Nephron (organoid): Measurements from ENCODE around the gene EMC9.

Experiments
- H3K27ac Mint-ChIP-seq, 3 experiments: 2 replicates each; pipeline ENCODE4 v1.8.0; 2020; ENCODE audit warnings: mixed read lengths in 3 of 3, mild to moderate bottlenecking in 2 of 3, moderate library complexity in 1 of 3
- H3K27me3 Mint-ChIP-seq: 2 replicates; pipeline ENCODE4 v1.8.0; 2021; ENCODE audit warnings: low read depth, mild to moderate bottlenecking, moderate library complexity, mixed read lengths
- H3K36me3 Mint-ChIP-seq: 2 replicates; pipeline ENCODE4 v1.8.0; 2020; ENCODE audit warnings: low read depth, mixed read lengths
- H3K4me1 Mint-ChIP-seq: 2 replicates; pipeline ENCODE4 v1.8.0; 2020; ENCODE audit warnings: mixed read lengths
- H3K4me3 Mint-ChIP-seq, 3 experiments: 2 replicates each; pipeline ENCODE4 v1.8.0; 2020; ENCODE audit warnings: mild to moderate bottlenecking in 3 of 3, mixed read lengths in 3 of 3, moderate library complexity in 2 of 3
- H3K9me3 Mint-ChIP-seq: 2 replicates; pipeline ENCODE4 v1.8.0; 2020; ENCODE audit warnings: mixed read lengths
- TF ChIP-seq, protein P1 (sequence below), 3 experiments: fragments of 200-600 bp; sonication (generic); IDR thresholded peaks; one replicate each; pipeline ENCODE4 v1.5.0; 2021; ENCODE audit warnings: antibody characterized with exemption in 3 of 3; ENCODE audit not compliant: unreplicated experiment in 3 of 3

EMC9 gene

DNA sequence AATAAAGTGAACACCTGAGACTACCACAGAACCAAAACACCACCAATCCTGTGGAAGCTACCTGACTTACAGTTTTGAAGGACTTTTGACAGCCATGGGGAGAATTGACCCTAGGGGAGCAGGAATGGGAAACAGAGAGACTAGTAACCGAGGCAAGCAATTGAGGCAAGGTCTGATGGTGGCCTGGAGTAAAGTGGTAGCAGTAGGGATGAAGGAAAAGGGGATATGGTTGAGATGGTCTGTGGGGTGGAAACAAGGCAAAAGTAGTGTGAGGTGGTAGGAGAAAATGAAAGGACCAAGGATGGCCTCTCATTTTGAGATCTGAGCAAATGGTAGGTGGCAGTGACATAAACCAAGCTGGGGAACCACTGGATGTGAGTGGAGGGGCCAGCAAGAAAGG lies 15.4 kb upstream of the EMC9 start:
- H3K4me1 Mint-ChIP-seq = peaks cover 10% of the 10 kb centered on the region
- no peaks in the 10 kb centered on the region for H3K27me3 Mint-ChIP-seq
- no peaks in the 10 kb centered on the region for H3K9me3 Mint-ChIP-seq
- no peak overlapping the region for H3K4me3 Mint-ChIP-seq
- no peak overlapping the region for H3K27ac Mint-ChIP-seq
- TF ChIP-seq, protein P1, sequence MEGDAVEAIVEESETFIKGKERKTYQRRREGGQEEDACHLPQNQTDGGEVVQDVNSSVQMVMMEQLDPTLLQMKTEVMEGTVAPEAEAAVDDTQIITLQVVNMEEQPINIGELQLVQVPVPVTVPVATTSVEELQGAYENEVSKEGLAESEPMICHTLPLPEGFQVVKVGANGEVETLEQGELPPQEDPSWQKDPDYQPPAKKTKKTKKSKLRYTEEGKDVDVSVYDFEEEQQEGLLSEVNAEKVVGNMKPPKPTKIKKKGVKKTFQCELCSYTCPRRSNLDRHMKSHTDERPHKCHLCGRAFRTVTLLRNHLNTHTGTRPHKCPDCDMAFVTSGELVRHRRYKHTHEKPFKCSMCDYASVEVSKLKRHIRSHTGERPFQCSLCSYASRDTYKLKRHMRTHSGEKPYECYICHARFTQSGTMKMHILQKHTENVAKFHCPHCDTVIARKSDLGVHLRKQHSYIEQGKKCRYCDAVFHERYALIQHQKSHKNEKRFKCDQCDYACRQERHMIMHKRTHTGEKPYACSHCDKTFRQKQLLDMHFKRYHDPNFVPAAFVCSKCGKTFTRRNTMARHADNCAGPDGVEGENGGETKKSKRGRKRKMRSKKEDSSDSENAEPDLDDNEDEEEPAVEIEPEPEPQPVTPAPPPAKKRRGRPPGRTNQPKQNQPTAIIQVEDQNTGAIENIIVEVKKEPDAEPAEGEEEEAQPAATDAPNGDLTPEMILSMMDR (IDR thresholded peaks at IDR 0.05; ENCODE audit: unreplicated experiment in 3 of 3) = no peak
- peaks cover 51% of the 10 kb centered on the region for H3K36me3 Mint-ChIP-seq

DNA sequence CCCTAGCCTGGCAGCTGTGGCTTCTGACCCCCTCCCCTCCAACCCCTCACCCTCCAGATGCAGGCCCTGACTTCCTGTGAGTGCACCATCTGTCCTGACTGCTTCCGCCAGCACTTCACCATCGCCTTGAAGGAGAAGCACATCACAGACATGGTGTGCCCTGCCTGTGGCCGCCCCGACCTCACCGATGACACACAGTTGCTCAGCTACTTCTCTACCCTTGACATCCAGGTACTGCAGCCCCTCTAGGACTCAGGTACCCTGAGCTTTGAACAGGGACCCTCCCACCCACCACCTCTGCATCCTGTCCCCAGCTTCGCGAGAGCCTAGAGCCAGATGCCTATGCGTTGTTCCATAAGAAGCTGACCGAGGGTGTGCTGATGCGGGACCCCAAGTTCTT lies 13.7 kb upstream of the EMC9 start:
- Mint-ChIP-seq H3K4me1 (no peaks in the 10 kb centered on the region), H3K27ac (no peak overlapping the region), H3K4me3 (no peak overlapping the region), H3K9me3 (no peaks in the 10 kb centered on the region), H3K36me3 (peaks cover 53% of the 10 kb centered on the region), H3K27me3 (no peaks in the 10 kb centered on the region)
- TF ChIP-seq, protein P1 (IDR thresholded peaks at IDR 0.05; ENCODE audit: unreplicated experiment in 3 of 3) = no peak

DNA sequence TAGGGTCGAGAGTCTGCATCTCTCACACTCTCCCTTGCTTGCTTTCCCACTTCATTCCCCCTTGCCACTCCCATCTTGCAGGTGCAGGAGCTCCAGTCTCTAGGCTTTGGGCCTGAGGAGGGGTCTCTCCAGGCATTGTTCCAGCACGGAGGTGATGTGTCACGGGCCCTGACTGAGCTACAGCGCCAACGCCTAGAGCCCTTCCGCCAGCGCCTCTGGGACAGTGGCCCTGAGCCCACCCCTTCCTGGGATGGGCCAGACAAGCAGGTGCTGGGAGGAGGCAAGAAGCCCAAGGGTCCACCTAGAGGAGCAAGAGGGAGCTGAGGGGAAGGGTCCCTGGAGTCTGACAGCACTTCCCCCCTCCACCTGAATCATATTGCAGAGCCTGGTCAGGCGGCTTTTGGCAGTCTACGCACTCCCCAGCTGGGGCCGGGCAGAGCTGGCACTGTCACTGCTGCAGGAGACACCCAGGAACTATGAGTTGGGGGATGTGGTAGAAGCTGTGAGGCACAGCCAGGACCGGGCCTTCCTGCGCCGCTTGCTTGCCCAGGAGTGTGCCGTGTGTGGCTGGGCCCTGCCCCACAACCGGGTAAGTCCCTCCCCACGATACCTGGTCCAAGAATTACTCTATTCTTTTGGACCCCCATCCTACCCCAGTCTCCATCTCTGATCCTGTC lies 10.2 kb upstream of the EMC9 start:
- H3K4me3 Mint-ChIP-seq = peak overlapping the region; percentile 21 to 62 (median 52)
- peaks cover 40% of the 10 kb centered on the region for H3K36me3 Mint-ChIP-seq
- no peaks in the 10 kb centered on the region for H3K9me3 Mint-ChIP-seq
- H3K4me1 Mint-ChIP-seq = peaks cover 6% of the 10 kb centered on the region
- H3K27me3 Mint-ChIP-seq = no peaks in the 10 kb centered on the region
- TF ChIP-seq, protein P1 (IDR thresholded peaks at IDR 0.05; ENCODE audit: unreplicated experiment in 3 of 3) = no peak
- no peak overlapping the region for H3K27ac Mint-ChIP-seq

DNA sequence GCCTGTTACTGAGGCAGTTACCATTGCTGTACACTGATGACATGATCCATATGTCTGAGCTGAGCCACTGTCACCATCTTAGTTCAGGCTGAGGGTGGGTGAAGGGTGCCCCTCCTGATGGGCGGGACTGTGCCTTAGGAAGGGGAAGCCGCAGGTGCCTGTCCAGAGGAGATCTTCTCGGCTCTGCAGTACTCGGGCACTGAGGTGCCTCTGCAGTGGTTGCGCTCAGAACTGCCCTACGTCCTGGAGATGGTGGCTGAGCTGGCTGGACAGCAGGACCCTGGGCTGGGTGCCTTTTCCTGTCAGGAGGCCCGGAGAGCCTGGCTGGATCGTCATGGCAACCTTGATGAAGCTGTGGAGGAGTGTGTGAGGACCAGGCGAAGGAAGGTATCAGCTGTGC lies 9.6 kb upstream of the EMC9 start:
- peaks cover 10% of the 10 kb centered on the region for H3K4me1 Mint-ChIP-seq
- H3K36me3 Mint-ChIP-seq = peaks cover 39% of the 10 kb centered on the region
- no peaks in the 10 kb centered on the region for H3K9me3 Mint-ChIP-seq
- no peaks in the 10 kb centered on the region for H3K27me3 Mint-ChIP-seq
- H3K4me3 Mint-ChIP-seq = peak overlapping the region in 1 of 3 experiments; percentile 81
- TF ChIP-seq, protein P1 (IDR thresholded peaks at IDR 0.05; ENCODE audit: unreplicated experiment in 3 of 3) = no peak
- H3K27ac Mint-ChIP-seq = no peak overlapping the region

DNA sequence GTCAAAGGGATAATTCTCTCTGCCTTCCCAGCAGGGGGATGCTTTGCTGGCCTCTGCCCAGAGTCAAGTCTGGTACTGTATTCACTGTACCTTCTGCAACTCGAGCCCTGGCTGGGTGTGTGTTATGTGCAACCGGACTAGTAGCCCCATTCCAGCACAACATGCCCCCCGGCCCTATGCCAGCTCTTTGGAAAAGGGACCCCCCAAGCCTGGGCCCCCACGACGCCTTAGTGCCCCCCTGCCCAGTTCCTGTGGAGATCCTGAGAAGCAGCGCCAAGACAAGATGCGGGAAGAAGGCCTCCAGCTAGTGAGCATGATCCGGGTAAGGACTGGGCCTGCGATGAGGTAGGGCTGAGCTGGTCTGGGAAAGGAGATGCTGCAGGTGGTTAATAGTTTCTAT lies 9.2 kb upstream of the EMC9 start:
- Mint-ChIP-seq H3K4me3 (peak overlapping the region; percentile 27 to 98 (median 81)), H3K27me3 (no peaks in the 10 kb centered on the region), H3K9me3 (no peaks in the 10 kb centered on the region), H3K27ac (no peak overlapping the region), H3K36me3 (peaks cover 35% of the 10 kb centered on the region), H3K4me1 (peaks cover 15% of the 10 kb centered on the region)
- TF ChIP-seq, protein P1 (IDR thresholded peaks at IDR 0.05; ENCODE audit: unreplicated experiment in 3 of 3) = no peak

DNA sequence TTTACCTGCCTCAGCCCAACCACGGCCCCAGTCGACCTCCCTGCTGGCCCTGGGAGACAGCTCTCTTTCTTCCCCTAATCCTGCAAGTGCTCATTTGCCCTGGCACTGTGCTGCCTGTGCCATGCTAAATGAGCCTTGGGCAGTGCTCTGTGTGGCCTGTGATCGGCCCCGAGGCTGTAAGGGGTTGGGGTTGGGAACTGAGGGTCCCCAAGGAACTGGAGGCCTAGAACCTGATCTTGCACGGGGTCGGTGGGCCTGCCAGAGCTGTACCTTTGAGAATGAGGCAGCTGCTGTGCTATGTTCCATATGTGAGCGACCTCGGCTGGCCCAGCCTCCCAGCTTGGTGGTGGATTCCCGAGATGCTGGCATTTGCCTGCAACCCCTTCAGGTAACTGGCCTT lies 8.7 kb upstream of the EMC9 start:
- Mint-ChIP-seq H3K27me3 (no peaks in the 10 kb centered on the region), H3K4me3 (peak overlapping the region; percentile 50 to 98 (median 81)), H3K4me1 (peaks cover 18% of the 10 kb centered on the region), H3K36me3 (peaks cover 32% of the 10 kb centered on the region), H3K27ac (no peak overlapping the region), H3K9me3 (no peaks in the 10 kb centered on the region)
- TF ChIP-seq, protein P1 (IDR thresholded peaks at IDR 0.05; ENCODE audit: unreplicated experiment in 3 of 3) = no peak
